ENCODE data around the gene RASGRP3.
"Not testable (repeated sequence)": the region's sequence is repeated elsewhere in the genome, so short reads cannot be mapped to it uniquely, and the experiment has no call there.

Gene RASGRP3

DNA sequence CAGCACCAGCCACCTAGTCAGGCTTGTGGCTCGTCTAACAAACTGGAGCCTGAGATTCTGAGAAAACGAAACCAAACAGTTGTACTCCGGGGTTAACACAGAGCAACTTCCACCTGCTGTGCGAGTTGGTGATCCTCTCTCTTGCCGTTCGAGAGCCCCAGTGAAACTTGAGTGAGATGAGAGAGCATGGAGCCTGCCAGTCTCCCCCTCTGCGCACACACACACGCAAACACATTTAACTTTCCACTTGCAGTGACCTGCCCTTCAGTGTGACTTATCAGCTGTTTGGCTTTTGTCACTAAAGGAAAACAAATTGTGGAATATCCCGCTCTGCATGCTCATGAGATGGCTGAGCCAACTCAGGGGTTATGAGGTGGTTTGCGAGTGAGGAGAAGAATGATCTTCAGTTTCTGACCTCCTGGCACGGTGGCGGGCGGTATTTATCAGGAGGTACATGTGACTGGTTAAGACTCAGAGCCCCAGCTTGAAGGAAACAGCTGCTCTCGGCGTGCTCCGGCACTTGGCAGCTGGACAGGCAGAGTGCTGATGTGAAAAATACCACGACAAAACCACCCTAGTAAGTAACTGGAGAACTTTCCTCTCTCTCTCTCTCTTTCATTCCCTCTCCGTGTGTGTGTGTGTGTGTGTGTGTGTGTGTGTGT, at the start of gene RASGRP3:
RASGRP3 (plus strand) TSS at position 519 of the 662 bp plus-strand sequence. CDS start 38,488 bp downstream, outside the sequence.
- DNase-seq, result peak; percentile 83

DNA sequence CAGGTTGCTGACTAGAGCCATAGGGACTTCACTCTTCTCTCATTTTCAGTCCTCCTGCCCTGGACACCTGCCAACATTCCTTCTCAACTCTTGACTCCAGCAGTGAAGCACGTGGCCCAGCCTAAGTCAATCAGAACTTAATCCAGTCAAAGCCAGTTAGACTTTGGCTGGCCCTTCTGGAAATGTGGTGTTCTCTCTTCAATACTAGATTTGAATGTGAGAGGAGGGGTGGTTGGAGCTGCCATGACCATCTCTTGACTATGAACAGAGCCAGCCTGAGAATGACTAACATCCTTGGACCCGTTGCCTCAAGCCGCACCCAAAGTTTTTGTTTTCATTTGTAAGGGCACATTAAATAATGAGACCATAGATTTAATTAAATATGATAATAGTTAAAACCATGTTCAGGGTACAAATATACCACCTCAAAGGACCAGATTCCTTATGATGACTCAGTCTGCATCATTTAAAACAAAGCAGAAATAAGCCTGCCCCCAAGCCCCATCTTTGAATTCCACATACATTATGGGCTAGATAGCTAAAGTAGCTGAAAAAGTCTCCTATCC, 49.7 kb upstream of the RASGRP3 start:
- DNase-seq, result peak; percentile 72

DNA sequence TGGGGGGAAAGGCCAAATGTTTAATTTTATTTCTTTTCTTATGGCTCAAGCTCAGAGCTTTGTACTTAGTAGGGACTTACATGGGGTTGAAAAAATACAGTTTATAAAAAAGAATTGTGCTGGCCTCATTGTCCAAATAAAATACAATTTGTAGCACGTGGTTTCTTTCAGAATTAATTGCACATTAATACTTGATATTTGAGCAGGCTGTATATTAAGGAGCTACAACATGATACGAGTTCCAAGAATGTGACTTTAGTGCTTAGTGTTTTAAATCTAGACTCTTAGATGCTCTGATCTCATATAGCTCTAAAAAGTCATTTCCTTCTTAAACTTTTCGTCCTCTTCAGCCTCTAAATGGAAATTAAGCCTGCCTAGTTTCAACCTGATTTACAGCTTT, 46.4 kb upstream of the RASGRP3 start:
- no peak for DNase-seq

GRCh38 chr2:33430856-33431255, 45.6 kb upstream of the RASGRP3 start:
- peak; percentile 16 for DNase-seq

- DNase-seq, result no peak
Measured at GRCh38 chr2:33432871-33433270, 43.6 kb upstream of the RASGRP3 start.

DNA sequence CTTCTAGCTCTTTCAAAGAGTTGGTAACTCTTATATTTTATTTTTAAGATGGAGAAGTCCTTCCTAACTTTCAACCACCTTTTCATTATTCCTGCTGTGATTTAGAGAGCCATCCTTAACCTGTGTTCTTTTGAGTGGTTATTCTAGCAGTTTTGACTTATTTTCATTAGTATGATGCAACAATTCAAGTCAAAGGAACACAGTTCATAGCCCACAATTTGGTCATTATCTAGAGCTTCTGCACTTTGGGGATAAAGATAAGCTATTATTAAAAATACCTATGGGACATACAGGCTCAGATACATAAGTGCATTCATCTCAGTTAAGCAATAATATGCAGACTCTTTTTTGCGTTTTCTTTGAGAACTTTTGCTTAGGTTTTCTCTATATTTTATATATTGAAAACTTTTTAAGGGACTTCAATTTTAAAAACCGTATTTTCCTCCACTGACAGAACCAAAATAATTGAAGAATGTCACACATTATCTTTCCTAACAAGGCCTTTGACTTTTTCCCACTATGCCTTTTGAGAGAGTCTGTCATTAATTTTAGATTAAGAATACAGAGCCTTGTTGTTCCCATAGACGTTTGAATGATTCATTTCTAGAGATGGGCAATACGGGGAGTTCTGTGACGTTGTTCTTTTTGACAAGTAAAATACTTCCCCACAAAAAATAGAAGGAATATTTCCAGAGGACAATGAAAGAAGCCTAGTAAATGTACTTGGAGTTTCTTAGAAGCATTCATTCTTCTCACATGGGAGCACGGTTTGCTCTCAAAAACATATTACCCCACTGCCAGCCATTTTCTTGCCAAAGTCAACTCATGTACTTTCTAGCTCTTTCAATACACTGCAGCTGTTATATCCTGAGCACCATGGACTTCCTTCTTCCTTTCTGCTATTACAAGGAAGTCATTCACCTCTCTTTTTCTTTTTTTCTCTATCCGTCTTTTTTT, 42.9 kb upstream of the RASGRP3 start:
- no peak for DNase-seq

GRCh38 chr2:33435518-33435917, 40.9 kb upstream of the RASGRP3 start:
- DNase-seq, result no peak

DNA sequence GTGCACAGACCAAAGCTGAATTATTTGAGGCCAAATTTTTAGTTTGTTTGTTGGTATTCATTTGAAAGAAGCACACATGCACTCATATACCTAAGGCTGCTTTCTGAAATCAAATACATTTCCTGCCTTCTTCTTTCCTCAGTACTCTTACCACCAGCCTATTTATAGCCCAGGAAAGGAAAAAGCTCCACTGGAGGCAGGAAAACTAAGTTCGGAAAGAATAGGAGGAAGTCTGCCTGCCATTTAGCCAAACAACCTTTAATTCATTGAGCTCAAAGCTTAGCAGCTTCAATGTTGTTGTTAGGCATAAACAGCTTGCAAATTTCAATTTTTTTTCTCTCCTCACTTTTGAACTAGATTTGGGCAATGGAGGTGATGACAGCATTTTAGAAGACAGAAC, 40.4 kb upstream of the RASGRP3 start:
- DNase-seq, result no peak

DNA sequence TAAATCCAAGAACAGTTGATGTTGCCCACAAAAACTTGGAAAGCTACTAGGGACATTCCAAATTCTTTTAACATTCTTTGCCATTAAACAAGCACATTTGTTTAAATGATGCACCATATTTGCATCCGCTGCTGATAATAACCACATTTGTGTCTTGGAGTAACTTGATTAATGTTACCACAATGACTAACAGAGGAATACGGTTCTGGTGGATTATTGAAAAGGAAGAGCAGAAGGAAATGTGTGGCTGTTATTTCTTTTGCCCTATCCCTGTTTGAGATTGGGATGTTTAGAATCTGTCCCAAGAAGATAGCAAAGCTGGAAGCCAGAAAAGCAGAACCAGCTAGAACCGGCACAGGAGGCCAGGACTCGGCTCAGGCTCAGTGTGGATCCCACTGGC, 39.2 kb upstream of the RASGRP3 start:
- DNase-seq, result peak; percentile 94

GRCh38 chr2:33437815-33438214, 38.6 kb upstream of the RASGRP3 start:
- peak; percentile 30 for DNase-seq

GRCh38 chr2:33441235-33441810, 35.1 kb upstream of the RASGRP3 start:
- peak; percentile 77 for DNase-seq

GRCh38 chr2:33442052-33442451, 34.4 kb upstream of the RASGRP3 start:
- DNase-seq, result not testable (repeated sequence)

DNA sequence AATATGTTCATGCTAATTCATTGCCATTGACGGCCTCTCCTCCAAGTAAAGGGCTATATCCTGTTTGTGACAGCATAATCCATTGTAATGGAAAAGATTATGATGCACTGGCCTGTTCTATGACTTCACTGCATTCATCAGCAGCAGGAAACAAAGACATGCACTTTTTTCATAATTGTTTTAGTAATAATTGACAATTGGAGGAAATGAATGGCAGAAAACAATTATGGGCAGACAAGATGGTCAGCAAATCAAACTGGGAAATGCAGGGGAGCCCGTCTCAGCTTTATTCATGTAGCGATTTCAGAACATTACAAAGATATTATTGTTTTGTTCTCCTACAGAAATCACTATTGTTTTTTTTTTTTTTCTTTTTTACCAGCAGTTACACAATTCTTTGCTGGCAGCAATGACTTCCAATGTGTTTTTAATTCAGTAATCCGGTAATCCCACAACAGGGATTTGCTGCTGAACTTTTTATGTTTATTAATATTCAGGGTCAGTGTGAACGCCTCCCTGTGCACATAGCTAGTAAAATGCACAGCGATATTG, 33.8 kb upstream of the RASGRP3 start:
- DNase-seq, result no peak

DNA sequence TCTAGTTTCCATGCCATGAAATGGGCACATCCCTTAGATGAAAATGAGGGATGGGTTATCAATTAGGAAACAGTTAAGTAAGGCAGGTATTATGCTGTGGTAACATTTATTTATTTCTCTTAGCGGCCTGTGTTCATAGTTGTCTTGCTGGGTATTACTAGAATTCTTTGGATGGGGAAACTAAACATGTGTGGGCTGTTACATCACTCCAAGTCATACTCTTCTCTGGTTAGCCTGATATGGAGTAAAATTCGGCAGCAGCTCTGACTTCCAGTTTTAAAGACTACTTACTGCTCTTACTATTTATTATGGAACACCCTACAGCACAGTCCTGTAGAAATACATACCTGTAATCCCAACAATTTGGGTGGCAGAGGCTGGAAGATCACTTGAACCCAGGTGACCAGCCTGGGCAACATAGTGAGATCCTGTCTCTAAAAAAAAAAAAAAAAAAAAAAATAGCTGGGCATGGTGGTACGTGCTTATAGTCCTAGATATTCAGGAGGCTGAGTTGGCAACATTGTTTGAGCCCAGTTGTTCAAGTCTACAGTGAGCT, 33.1 kb upstream of the RASGRP3 start:
- DNase-seq, result peak; percentile 43

DNA sequence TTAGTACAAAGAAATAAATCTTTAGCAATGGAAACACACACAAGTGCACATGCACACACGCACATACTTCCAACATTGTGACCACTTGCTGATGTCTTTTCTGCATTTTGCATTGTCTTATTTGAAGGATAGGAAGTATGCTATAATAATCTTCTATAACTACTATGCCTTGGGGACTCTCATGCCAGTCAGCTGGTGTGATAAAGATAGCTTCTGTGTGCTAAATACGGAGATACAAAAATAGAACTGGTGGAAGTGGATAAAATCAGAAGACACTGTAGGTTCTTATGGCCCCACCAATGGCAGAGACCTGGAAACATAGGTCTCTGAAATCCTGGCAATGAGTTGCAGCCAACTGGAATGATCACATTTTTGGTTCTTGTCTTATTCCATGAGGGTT, 31.5 kb upstream of the RASGRP3 start:
- no peak for DNase-seq

GRCh38 chr2:33448220-33448899, 28.1 kb upstream of the RASGRP3 start:
- DNase-seq, result no peak

DNA sequence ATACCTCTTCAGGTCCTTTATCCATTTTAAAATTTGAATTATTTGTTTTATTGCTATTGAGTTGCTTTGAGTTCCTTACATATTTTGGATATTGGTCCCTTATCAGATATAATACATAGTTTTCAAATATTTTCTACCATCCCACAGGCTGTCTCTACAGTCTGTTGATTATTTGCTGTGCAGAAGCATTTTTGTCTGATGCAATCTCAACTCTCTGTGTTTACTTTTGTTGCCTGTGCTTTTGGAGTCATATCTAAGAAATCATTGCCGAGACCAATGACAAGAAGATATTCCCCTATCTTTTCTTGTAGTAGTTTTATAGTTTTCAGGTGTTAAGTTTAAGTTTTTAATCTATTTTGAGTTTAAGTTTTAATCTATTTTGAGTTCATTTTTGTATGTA, 25.2 kb upstream of the RASGRP3 start:
- no peak for DNase-seq

GRCh38 chr2:33451825-33452224, 24.6 kb upstream of the RASGRP3 start:
- DNase-seq, result no peak

GRCh38 chr2:33452545-33452944, 23.9 kb upstream of the RASGRP3 start:
- no peak for DNase-seq

DNA sequence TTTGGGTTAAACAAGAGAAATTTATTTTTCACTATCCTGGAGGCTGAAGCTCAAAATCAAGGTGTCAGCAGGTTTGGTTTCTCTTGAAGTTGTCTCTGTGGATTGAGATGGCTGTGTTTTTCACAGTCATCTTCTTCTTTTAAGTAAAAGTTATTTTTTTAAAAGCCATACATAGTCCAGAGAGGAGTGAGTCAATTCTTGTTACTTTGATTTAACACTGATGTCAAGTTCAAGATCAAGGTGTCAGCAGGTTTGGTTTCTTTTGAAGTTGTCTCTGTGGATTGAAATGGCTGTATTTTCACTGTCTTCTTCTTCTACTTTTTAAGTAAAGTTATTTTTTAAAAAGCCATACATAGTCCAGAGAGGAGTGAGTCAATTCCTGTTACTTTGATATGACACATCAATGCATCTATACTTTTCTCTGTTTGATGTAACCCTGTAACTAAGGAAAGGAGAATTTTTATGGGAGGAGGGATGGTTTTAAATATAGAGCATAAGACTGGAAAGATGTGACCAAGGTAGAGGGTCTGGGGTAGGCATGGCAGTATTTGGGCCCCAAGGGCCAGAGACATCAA, 22.5 kb upstream of the RASGRP3 start:
- DNase-seq, result no peak

DNA sequence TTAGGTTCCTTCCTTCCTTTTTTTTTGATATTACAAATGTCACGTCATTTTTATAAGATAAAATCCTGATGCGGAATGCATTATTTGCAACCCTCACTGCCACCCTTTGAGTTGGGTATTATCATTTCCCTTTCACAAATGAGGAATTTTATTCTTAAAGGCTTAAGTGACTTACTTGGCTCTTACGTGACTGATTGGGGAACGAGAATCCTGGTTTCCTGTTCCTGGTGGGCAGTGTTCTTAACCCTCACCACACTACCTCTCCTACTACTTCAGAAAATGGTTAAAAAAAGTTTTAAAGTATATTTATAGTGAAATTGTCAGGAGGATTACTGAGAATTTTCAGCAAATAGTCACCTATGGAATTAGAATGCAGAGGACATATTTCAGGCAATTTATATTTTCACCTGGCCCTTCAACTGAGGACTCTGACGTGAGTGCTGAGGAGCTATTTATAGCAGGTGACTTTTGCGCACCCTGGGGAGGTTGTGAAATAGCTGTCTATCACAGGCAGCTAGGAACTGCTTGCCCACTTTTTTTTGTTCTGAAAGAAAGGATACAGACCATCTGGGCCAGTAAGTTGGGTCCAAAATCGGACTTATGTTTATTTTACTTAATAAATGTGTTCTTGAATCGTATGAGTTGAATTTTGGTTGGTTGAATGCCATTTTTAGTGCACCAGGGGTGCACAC, 18.7 kb upstream of the RASGRP3 start:
- DNase-seq, result no peak
